HG03066 (cell line): Measurements from ENCODE around the gene COTL1.
"Not testable (repeated sequence)": the region's sequence is repeated elsewhere in the genome, so short reads cannot be mapped to it uniquely, and the experiment has no call there.

Source experiments
- ATAC-seq: cut with Tn5 transposase; IDR thresholded peaks from one replicate; pipeline ENCODE4 v1.9.1; 2021; ENCODE audit warnings: low read depth; ENCODE audit not compliant: unreplicated experiment

Gene COTL1

DNA sequence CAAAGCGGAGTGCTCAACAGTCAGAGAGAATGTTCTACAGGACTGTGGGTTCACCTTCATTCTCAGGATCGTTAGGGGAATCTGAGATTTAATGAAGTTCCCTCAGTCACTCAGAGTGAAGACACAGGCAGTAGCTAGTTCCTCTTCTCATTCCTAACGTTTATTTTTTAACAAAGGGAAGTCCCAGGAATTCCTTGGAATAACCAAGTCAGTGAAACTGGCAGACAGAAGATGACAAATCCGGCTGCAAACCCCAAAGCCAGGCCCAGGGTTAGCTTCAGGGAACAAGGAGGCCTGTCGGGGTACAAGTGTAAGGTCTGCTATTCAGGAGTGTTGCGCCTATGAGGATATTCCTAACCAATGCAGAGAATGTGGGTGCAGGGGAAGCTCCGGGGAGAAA is 42.0 kb downstream of the COTL1 start:
- no peak for ATAC-seq

DNA sequence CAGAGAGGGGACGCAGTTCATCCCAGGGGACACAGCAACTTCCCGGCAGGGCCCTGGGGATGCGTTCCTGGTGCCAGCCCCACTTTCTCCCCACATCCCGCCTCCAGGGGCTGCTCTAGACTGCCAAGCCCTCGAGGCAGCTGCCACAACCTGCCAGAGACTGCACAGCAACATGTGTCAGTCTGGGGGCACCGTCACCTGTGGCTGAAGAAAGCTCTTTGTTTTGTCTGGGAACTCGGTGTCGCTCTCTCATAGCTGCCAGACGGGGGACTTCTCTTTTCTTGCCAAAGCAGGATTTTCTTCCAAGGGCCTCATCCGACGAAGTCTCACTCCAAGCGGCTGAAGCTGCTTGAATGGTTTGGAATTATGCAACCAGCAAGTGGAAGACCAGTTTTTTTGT is 43.7 kb downstream of the COTL1 start:
- no peak for ATAC-seq

DNA sequence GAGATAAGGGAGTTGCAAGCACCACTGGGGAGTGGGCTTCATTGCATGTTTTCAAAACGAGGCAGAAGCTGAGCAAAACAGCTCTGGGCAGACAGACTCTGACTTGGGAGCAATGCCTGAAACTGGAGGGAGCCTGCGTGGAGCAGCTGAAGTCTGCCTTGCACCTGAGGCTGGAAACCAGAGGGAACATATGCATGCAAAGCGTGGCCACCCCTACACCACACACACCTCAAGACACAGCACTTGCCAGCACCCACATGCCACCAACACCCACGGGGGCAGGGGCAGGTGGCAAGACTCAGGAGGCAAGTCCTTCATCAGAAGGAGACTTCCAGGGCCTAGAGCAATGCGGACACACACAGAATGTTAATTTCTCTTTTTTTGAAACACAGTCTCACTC is 45.8 kb downstream of the COTL1 start:
- ATAC-seq, result no peak

DNA sequence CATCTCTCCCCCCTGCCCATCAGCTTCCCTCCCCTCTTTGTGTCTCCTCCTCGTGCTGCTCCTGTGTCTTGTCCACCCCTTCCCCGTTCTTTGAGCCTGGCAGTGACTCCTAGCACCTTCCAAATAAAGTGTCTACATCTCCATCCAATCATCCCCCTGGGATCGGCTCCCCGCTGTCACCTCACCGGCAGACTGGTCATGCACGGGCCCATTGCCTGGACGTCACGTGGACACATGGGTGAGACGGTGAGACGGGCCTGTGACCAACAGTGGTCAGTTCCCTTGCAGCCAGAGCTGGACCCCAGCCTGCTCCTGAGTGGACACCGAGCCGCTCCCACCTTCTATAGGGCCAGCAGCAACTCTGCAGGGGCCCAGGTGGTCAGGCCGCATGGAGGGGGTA is 46.4 kb downstream of the COTL1 start:
- no peak for ATAC-seq

DNA sequence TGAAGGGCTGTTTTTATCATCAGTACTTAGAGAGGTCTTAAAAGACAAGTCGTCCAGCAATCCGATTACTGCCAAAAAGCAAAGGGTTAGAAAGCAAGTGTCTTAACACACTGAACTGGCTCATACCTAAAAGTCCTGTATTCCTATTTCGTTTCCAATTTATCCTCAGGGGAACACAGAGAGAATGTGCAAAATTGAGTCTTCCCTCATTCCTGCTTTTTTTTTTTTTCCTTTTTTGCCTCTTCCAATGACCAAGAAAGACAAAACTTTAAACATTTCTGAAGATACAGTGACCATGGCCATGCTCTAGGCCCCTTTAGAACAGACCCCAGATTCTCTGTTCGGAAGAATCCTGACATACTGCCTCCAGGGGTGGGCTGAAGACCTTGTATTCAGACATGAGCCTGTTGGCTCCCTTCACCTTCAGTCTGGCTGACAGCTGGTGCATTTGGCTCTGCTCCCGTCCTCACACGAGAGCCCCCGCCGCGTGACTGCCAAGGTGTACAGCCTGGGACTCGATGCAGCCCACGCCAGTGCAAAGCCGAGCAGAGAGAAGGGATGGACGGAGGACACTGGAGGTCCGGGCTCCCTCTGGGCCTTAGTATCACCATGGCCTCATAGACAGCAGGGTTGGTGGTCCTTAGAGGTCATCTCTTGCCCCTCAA is 47.0 kb downstream of the COTL1 start:
- no peak for ATAC-seq

DNA sequence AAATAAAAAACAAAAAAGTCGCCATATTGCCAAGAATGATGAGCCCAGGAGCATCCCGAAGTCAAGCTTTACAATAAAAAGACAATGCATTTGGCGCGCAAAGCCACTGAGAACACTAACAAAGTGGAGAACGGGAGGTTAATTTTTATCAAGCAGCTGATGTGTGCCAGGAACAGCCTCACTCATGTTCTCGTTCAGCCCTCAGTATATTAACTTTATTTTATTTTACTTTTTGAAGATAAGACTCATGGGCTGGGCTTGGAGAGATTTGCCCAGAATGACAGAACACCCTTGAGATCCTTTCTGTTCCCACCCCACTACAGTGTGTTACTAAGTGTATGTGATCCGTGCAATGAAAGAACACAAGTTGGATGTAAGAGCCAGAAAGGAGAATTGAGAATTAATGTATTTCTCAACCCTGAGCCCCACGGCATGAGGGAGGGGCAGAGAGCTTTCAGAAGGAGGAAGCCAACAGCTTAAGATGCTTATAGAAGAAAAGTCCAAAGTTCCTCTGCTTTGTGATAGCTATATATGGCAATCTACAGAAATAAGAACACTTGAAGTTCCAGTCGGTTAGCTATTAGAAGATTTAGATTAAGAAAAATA is 48.4 kb downstream of the COTL1 start:
- no peak for ATAC-seq

DNA sequence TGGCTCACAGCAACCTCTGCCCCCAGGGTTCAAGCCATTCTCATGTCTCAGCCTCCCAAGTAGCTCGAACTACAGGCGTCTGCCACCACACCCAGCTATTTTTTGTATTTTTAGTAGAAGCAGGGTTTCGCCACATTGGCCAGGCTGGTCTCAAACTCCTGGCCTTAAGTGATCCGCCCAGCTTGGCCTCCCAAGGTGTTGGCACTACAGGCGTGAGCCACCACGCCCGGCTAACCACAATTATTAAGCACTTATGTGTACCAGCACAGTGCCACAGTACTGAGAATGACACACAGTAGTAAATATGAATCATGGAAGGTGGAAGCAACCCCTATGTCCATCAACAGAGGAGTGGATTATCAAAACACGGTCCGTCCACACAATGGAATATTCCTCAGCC is 49.8 kb downstream of the COTL1 start:
- ATAC-seq, result no peak

DNA sequence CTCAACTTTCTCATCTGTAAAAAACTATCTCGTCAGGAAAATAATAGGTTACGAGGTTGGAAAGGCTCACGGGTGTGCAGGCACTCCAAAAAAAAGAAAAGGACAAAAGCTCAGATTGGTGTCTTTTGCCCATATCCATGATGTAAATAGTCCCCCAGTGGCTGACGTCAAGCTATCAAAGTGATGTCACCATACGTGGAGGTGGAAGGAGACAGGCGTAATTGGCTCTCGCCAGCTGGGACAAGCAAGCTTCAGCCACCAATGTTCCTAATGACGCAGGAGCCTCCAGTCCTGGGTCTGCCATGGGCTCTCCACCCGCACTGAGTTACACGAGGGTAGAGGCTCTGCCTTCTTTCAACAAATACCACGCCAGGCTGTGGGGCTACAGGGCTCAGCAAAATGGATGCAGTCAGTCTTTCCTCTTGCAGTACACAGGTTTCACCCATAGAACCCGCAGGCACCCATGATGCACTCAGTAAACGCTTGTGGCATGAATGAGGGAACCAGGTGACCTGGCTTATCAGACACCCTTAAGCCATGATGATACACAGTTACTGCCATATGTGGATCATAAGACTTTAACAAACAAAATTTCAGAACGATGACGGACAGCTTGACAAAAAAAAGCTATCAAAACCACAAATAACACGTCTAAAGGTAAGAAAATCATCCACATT is 50.5 kb downstream of the COTL1 start:
- ATAC-seq, result no peak

DNA sequence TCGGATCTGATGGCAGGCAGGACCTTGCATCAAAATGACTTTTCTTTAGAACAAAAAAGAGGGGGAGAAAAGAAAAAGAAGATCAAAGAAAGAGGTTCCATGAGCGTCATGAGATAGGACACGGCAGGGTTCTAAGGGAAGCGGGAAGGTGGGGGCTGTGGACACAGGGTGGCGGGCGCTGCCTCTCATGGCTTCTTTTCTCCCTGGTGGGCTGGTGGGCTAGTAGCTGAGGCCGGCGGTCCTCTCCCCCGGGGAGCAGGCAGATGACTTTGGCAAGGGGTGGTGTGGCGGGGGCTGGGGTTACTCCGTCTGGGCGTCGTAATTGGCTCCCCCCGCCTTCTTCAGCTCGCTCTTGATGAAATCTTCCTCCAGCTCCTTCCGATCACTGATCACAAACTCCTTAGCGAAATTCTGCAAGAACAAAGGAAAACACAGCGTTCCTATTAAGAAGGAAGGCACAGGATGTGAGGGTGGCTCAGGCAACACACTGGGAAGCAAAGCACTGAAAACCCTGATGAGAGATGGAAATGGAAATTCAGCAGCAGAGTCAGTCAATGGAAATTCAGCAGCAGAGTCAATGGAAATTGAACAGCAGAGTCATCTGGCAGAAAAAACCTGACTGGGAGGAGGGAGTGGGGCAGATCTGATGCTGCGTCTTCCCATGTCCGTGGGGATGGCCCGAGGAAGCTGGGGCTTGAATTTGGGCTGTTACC is 51.2 kb downstream of the COTL1 start:
- no peak for ATAC-seq

DNA sequence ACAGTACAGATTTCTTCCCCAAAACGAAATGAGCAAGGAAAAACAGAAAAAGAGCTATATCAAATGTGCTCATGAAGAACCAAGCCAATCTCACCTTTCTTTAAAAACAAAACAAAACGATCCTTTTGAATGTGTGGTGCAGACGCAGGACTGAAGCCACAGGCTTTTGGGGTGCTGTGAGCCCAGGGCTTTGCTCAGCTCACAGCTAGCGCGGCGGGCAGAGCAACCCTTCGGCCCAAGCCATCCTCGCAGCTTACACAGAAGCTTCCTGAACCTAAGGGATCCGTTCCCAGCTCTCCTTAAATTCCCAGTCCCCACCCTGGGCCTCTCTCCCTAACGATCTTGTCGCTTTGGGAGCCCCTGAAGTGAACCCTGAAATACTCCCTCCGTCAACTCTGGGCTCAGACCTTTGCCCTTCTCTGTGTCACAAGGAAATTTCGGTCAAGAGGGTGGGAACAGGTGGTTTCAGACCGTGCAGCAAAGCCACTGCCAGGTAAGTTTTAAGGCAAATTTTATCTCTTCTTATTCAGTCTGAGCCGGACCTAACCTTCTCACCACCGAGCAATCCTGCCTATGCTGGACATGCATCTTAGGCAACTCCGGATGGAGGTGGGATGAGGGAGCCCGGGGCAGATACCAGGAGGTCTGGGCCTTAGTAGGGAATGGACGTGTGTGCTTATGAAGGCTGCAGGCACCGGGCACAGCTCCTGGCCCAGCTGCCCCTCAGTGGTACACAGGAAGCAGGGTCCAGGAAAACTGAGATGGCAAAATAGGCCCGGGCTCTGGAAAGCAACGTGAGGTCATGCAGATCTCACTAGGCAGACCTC is 52.0 kb downstream of the COTL1 start:
- no peak for ATAC-seq

DNA sequence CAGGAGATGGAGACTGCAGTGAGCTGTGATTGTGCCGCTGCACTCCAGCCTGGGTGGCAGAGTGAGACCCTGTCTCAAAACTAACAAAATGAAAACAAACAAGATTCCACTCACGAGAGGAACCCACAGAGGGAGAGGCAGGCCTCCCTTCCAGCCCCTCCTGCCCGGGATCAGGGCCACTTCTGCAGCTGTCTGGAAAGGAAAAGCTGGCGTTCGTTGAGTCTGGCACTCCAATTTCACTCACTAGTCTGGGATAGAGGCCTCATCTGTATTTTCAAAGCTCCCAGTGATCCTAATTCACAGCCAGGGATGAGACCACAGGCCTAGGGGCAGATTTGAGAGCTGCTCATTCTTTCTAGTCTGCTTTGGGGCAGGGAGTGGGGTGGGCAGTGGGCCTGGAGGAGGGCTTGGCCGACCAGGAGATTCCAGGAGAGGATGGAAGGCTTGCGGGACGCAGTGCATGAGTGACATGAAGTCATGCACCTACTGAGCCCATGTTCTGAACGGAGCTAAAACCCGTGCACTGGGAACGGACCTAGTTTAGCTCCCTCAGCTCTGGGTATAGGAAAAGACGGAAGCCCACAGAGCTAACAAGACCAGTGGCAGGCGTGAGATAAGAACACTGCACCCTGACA is 54.0 kb downstream of the COTL1 start:
- no peak for ATAC-seq

DNA sequence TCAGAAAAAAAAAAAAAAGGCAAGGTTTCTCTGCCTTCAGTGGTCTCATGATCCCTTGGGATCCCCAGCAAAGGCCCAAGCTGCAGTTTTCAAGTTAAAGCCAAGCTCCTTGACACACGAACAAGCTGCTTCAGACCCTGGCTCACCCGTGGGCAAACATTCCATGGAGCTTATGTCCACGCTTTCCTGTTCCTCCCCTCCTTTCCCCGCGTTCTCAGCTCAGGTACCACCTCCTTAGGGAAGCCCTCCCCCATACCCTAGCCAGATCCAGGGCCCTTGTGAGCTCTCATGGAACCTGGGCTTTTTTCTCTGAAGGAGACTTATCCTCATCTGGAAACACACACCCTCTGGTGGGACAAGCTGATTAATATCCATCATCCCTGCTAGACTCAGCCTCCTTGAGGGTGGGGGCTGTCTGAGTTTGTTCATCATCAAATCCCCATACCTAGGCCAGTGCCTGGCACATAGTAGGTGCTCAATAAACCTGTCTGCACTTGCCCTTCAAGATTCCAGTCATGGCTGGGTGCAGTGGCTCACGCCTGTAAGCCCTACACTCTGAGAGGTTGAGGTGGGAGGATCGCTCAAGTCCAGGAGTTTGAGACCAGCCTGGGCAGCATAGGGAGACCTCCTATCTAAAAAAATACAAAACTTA is 54.7 kb downstream of the COTL1 start:
- ATAC-seq, result no peak

DNA sequence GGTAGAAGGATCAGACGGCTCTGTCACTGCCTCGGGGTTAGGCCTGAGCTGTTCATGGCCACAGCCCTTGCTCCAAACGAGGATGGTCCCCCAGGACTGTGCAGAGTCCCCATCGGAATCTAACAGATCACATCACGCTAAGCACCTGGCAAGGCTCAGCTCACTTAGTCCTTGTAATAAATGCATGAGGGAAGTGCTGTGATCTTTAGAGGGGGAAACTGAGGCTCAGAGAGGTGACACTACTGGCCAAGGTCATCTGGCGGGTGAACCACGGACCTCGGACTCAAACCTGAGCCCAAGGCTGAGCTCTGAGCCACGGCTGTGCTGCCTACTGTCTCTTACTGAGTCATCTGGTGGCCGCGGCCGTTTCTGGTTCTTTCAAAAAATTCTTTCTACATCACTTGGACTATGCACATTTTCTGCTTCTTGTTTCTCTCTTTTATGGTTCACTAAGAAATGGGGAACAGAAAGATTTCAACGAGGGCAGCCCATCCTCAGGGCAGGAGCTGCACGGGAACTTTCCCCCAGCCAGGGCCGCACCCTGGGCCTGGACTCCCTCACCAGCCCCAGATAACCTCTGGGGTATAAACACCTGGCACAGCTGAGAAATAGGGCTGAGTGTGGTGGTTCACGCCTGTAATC is 55.6 kb downstream of the COTL1 start:
- peak; percentile 58 for ATAC-seq

DNA sequence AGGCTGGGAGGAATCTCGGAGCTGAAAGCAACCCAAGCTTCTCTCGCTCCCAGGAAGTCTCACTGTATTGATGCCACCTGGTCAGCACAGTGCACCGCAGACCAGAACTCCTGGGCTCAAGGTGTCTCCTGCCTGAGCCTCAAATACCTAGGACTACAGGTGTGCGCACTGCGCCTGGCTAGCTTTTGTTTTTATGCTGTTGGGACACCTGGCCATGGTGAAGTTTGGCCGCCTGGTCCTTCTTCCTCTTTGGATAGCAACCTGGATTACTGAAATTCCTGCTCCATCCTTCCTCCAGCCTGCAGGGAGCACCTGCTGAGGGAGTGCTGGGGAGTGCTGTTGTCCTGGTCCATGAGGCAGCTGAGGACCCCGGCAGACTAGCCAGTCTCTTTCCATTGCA is 56.6 kb downstream of the COTL1 start:
- no peak for ATAC-seq

DNA sequence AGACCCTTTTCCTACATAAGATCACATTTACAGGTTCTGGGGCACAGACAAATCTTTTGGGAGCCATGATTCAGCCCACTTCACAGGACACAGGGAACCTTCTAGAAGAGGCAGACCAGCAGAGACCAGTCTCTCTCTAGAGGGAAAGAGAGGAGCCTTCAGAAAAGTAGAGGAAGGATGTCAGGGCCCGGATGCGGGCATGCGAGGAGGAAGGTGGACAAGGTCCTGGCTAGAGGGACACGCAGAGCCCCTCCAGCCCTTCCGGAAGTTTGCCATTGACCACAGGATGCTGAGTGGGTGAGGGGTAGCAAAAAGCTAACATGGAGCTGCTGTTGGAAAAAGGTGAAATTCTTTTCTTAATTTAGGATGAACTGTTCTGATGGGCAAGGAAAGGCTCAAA is 57.6 kb downstream of the COTL1 start:
- no peak for ATAC-seq

DNA sequence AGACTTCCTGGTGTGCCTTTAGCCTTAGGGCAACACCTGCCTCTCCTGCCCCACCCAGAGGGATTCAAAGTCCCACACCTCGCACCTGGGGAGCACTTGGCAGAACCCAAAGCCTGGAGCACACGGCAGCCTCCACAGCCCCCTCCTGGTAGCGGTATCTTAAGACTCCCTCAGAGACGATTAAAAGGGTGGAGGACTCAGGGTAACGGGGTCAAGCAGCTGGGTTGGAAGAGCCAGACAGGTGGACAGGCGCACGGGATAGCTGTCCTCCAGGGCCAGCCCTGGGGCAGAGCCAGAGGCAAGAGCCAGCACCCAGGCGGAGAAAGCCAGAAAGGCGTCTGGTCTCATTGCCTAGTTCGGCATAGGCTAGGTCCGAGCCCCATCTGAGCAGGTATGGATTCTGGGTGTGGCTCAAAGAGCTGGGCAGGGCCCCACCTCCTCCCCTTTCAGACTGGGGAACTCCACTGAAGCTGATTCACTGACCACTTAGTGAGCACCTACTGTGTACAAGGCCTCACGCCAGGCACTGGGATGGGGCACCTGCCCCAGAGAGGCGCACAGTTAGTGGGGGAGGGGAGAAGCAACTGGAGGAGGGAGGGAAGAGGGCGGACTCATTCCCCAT is 58.5 kb downstream of the COTL1 start:
- ATAC-seq, result no peak

DNA sequence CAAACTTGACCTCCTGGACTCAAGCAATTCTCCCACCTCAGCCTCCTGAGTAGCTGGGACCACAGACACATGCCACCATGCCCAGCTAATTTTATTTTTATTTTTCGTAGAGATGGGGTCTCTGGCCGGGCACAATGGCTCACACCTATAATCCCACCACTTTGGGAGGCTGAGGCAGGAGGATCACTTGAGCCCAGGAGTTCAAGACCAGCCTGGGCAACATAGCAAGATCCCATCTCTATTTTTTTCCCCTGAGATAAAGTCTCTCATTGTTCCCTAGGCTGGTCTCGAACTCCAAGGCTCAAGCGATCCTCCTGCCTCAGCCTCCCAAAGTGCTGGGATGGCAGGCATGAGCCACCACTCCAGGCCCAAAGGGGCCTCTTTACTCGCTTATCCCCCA is 59.0 kb downstream of the COTL1 start:
- not testable (repeated sequence) for ATAC-seq

DNA sequence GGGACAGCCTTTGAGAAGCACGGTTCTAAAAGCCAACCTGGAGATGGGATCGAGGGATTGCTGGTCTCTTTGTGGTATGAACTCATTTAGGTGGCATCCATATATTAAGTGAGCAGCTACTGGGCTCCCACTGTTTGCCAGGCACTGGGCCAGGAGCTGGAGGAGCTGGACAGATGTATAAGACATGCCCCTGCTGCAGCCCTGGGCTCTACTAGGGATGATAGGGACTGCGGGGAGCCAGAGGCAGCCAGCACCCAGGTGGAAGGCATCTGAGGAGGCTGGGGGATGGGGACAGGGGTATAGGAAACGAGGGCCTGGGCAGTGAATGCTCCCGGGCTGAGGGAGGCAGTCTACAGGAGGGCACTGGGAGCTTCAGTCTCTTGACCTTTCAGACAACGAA is 60.4 kb downstream of the COTL1 start:
- no peak for ATAC-seq

DNA sequence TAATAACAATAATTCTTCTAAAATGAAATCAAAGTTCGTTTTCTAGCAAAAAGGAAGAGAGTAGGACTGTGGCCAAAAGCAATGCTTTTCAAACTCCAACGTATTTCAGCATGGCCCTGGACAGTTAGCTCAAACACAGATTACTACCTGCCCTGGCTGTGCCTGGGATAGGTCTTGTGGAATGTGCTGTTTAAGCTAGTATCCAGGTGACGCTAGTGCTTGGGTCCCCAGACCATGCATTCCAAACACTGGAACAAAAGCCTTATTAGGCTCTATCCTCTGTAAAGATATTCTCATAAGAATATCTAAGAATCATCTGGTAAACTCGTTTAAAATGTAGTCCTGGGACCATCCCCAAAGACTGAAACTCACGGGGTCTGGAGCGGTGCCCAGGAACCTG is 60.8 kb downstream of the COTL1 start:
- no peak for ATAC-seq
